ENCODE results near the gene EPX.

GRCh38 chr17:58189436-58190146 lies 2.9 kb upstream of the EPX start:
- TF ChIP-seq CTCF (IDR thresholded peaks at IDR 0.05) (no peak), POLR2A (IDR thresholded peaks at IDR 0.05) (no peak)

Measured in Peyer's patch (tissue), 4 donors.